ENCODE data around the gene RABGAP1L.

RABGAP1L gene

GRCh38 chr1:174825127-174825526, 665.8 kb downstream of the RABGAP1L start:
- H3K79me2 ChIP-seq (ENCODE audit: insufficient read depth, low read length) = no peaks in the 10 kb centered on the region
- H3K9me3 ChIP-seq (ENCODE audit: insufficient read depth, low read depth, low read length) = no peaks in the 10 kb centered on the region
- H3K4me3 ChIP-seq (ENCODE audit: low read length, poor library complexity, severe bottlenecking) = no peak overlapping the region
- H4K20me1 ChIP-seq (ENCODE audit: insufficient read depth, low read length, poor library complexity, severe bottlenecking) = no peaks in the 10 kb centered on the region
- H3K27me3 ChIP-seq (ENCODE audit: insufficient read depth, low read length, poor library complexity, severe bottlenecking) = no peaks in the 10 kb centered on the region
- no peaks in the 10 kb centered on the region for H3F3A ChIP-seq (ENCODE audit: low read depth)
- no peak for TF ChIP-seq CTCF (conservative IDR thresholded peaks at IDR 0.05; ENCODE audit: low read length)
- no peak for TF ChIP-seq EZH2phosphoT487 (IDR thresholded peaks at IDR 0.05; ENCODE audit: borderline replicate concordance)
- no peak overlapping the region for H3K4me2 ChIP-seq (ENCODE audit: low read depth, low read length, poor library complexity, severe bottlenecking)
- peaks cover 3% of the 10 kb centered on the region for H3K4me1 ChIP-seq (ENCODE audit: insufficient read depth, low read length, poor library complexity, severe bottlenecking)
- no peaks in the 10 kb centered on the region for H3K36me3 ChIP-seq (ENCODE audit: insufficient read depth, low read length)
- H3K9me2 ChIP-seq (replicated peaks; ENCODE audit: low read depth, low read length) = no peaks in the 10 kb centered on the region
- H3K9ac ChIP-seq (ENCODE audit: low read depth, low read length, poor library complexity, severe bottlenecking) = no peak overlapping the region
- H2AFZ ChIP-seq (ENCODE audit: low read length) = no peak overlapping the region

- Histone ChIP-seq H3K79me2 (ENCODE audit: insufficient read depth, low read length) (no peaks in the 10 kb centered on the region), H2AFZ (ENCODE audit: low read length) (no peak overlapping the region), H3K4me1 (ENCODE audit: insufficient read depth, low read length, poor library complexity, severe bottlenecking) (peaks cover 3% of the 10 kb centered on the region), H3K9me2 (replicated peaks; ENCODE audit: low read depth, low read length) (no peaks in the 10 kb centered on the region), H3K9ac (ENCODE audit: low read depth, low read length, poor library complexity, severe bottlenecking) (no peak overlapping the region), H3K9me3 (ENCODE audit: insufficient read depth, low read depth, low read length) (no peaks in the 10 kb centered on the region), H3F3A (ENCODE audit: low read depth) (no peaks in the 10 kb centered on the region), H3K27me3 (ENCODE audit: insufficient read depth, low read length, poor library complexity, severe bottlenecking) (no peaks in the 10 kb centered on the region), H3K4me3 (ENCODE audit: low read length, poor library complexity, severe bottlenecking) (no peak overlapping the region), H3K36me3 (ENCODE audit: insufficient read depth, low read length) (no peaks in the 10 kb centered on the region), H3K4me2 (ENCODE audit: low read depth, low read length, poor library complexity, severe bottlenecking) (no peak overlapping the region), H4K20me1 (ENCODE audit: insufficient read depth, low read length, poor library complexity, severe bottlenecking) (no peaks in the 10 kb centered on the region)
- TF ChIP-seq EZH2phosphoT487 (IDR thresholded peaks at IDR 0.05; ENCODE audit: borderline replicate concordance) = no peak
- TF ChIP-seq CTCF (conservative IDR thresholded peaks at IDR 0.05; ENCODE audit: low read length) = no peak
Measured at GRCh38 chr1:174825806-174826205, 666.5 kb downstream of the RABGAP1L start.

GRCh38 chr1:174828264-174828663, 668.9 kb downstream of the RABGAP1L start:
- H3K4me3 ChIP-seq (ENCODE audit: low read length, poor library complexity, severe bottlenecking) = no peak overlapping the region
- TF ChIP-seq CTCF (conservative IDR thresholded peaks at IDR 0.05; ENCODE audit: low read length) (no peak), EZH2phosphoT487 (IDR thresholded peaks at IDR 0.05; ENCODE audit: borderline replicate concordance) (no peak)
- H3K4me1 ChIP-seq (ENCODE audit: insufficient read depth, low read length, poor library complexity, severe bottlenecking) = peaks cover 3% of the 10 kb centered on the region
- no peaks in the 10 kb centered on the region for H3K9me2 ChIP-seq (replicated peaks; ENCODE audit: low read depth, low read length)
- no peaks in the 10 kb centered on the region for H3K36me3 ChIP-seq (ENCODE audit: insufficient read depth, low read length)
- H4K20me1 ChIP-seq (ENCODE audit: insufficient read depth, low read length, poor library complexity, severe bottlenecking) = no peaks in the 10 kb centered on the region
- H3K79me2 ChIP-seq (ENCODE audit: insufficient read depth, low read length) = no peaks in the 10 kb centered on the region
- H3K27me3 ChIP-seq (ENCODE audit: insufficient read depth, low read length, poor library complexity, severe bottlenecking) = no peaks in the 10 kb centered on the region
- H2AFZ ChIP-seq (ENCODE audit: low read length) = no peak overlapping the region
- H3K9ac ChIP-seq (ENCODE audit: low read depth, low read length, poor library complexity, severe bottlenecking) = no peak overlapping the region
- H3F3A ChIP-seq (ENCODE audit: low read depth) = no peaks in the 10 kb centered on the region
- H3K9me3 ChIP-seq (ENCODE audit: insufficient read depth, low read depth, low read length) = no peaks in the 10 kb centered on the region
- no peak overlapping the region for H3K4me2 ChIP-seq (ENCODE audit: low read depth, low read length, poor library complexity, severe bottlenecking)
